ENCODE data around the gene ATP10A. TPM values are rescaled to one million over a fixed set of nuclear protein-coding genes. Genes with fewer than 3 reads are reported as not detected.

The ATP10A gene
- total RNA-seq, 4 donors from 2014 or later: 1.6 to 8.2 (median 3.7) TPM

DNA sequence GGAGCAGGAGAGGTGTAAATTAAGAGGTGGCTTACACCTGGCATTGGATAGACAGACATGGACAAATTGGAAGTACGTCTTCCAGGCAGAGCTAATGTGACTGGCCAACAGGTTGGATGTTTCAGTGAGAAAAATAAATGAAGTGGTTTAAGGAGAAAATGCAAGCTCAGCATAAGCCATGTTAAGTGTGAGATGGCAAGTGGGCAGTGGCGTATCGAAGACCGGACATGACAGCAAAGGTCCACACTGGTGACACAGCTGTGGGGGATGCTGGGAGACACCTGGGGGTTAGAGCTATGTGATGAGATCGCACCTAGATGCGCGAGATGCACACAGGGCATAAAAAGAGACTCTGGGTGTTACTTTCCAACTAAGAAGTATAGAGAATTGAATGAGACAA is 3.7 kb upstream of the ATP10A start:
- intact Hi-C loops (cut with DNase I; ENCODE audit: low total_unique reads): no loop called here

DNA sequence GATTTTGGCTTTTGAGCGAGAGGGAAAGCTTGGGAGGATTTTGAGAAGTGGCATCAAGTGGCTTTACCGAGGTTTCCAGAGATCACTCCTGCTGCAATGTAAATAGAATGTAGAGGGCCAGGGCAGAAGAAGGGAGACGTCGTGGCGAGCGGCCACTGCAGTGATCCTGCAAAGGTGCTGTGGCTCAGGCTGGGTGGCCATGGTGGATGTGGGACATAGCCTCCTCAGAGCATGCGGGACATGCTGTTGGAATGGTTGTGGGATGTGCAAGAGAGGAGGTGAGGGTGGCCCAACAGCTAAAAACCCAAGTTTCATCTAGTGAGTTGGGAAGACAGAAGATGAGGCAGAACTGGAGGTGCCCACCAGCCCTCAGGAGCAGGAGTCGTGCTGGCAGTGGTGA is 3.1 kb upstream of the ATP10A start:
- DNase-seq (ENCODE audit: low spot score in 2 of 2): peak in 1 of 2 donors; percentile 75
- H3K4me3 ChIP-seq (ENCODE audit: low read depth, poor library complexity, severe bottlenecking): no peak overlapping the region
- WGBS, 2 donors: 96 to 99% methylated on average over 8 of the region's 8 CpGs
- TF ChIP-seq, protein P1, sequence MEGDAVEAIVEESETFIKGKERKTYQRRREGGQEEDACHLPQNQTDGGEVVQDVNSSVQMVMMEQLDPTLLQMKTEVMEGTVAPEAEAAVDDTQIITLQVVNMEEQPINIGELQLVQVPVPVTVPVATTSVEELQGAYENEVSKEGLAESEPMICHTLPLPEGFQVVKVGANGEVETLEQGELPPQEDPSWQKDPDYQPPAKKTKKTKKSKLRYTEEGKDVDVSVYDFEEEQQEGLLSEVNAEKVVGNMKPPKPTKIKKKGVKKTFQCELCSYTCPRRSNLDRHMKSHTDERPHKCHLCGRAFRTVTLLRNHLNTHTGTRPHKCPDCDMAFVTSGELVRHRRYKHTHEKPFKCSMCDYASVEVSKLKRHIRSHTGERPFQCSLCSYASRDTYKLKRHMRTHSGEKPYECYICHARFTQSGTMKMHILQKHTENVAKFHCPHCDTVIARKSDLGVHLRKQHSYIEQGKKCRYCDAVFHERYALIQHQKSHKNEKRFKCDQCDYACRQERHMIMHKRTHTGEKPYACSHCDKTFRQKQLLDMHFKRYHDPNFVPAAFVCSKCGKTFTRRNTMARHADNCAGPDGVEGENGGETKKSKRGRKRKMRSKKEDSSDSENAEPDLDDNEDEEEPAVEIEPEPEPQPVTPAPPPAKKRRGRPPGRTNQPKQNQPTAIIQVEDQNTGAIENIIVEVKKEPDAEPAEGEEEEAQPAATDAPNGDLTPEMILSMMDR (IDR thresholded peaks at IDR 0.05): no peak
- no peak for TF ChIP-seq POLR2A (IDR thresholded peaks at IDR 0.05)
- intact Hi-C loops (cut with DNase I; ENCODE audit: low total_unique reads): no loop called here

More for the DNA sequence above, 3.7 kb upstream of the ATP10A start:
- peak in 1 of 2 donors; percentile 70 for DNase-seq (ENCODE audit: low spot score in 2 of 2)
- H3K4me3 ChIP-seq (ENCODE audit: low read depth, poor library complexity, severe bottlenecking): no peak overlapping the region
- WGBS, 2 donors: 95% methylated on average over 7 of the region's 7 CpGs
- TF ChIP-seq POLR2A (IDR thresholded peaks at IDR 0.05): no peak
- TF ChIP-seq, protein P1 (IDR thresholded peaks at IDR 0.05): no peak

DNA sequence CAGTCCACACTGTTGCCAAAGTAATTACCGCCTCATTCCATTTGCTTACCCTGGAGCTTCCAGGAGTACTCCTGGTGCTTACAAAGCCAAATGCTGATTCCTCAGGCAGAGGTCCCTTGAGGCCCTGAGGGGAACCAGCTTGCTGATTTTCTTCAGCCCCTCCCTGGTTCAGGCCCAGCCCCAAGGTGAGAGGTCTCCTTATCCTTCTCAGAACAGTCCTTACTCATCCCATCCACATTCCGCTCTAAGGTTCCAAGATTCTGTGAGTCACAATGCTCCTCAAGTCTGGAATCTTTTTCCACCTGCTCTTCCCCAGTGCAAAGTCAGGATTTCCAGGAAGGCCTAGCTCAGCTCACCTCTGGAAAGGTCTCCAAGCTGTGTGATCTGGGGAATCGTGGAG is 1.8 kb upstream of the ATP10A start:
- TF ChIP-seq POLR2A (IDR thresholded peaks at IDR 0.05): no peak
- TF ChIP-seq, protein P1 (IDR thresholded peaks at IDR 0.05): no peak
- no peak overlapping the region for H3K4me3 ChIP-seq (ENCODE audit: low read depth, poor library complexity, severe bottlenecking)
- WGBS, 2 donors: 95 to 96% methylated on average over 3 of the region's 3 CpGs
- no peak for DNase-seq (ENCODE audit: low spot score in 2 of 2)
- intact Hi-C loops (cut with DNase I; ENCODE audit: low total_unique reads): no loop called here

DNA sequence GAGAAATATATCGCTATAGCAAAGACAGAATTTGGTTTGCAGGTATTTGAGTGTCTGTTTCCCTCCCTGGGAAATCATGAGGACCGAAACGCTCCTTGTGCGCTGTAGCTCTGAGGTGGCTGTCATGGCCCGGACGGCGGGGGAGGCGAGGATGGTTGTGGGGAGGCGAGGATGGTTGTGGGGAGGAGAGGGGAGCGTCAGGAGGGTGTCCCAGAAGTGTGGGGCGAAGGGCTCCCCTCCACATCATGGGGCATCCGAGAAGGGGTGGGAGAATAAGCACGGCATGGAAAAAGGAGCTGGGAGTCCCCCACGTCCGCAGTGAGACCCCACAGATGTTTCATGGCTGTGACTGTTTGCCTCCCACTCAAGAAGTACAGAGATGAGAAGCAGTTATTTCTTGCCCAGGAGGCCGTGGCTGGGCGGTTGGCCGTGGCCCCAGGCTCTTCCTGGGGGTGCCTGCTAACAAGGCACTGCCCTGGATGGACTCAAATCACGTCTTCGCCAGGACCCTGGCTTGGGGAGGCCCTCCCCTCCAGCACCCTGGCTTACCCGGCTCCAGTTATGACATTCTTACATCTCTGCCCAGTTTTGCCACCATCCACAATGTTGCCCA is 947 bp upstream of the ATP10A start:
- peak in 1 of 2 donors; percentile 65 for DNase-seq (ENCODE audit: low spot score in 2 of 2)
- H3K4me3 ChIP-seq (ENCODE audit: low read depth, poor library complexity, severe bottlenecking): no peak overlapping the region
- intact Hi-C loops (cut with DNase I; ENCODE audit: low total_unique reads): no loop called here
- 77% methylated on average over 21 of the region's 21 CpGs for WGBS, 2 donors
- TF ChIP-seq, protein P1 (IDR thresholded peaks at IDR 0.05): no peak
- TF ChIP-seq POLR2A (IDR thresholded peaks at IDR 0.05): no peak

DNA sequence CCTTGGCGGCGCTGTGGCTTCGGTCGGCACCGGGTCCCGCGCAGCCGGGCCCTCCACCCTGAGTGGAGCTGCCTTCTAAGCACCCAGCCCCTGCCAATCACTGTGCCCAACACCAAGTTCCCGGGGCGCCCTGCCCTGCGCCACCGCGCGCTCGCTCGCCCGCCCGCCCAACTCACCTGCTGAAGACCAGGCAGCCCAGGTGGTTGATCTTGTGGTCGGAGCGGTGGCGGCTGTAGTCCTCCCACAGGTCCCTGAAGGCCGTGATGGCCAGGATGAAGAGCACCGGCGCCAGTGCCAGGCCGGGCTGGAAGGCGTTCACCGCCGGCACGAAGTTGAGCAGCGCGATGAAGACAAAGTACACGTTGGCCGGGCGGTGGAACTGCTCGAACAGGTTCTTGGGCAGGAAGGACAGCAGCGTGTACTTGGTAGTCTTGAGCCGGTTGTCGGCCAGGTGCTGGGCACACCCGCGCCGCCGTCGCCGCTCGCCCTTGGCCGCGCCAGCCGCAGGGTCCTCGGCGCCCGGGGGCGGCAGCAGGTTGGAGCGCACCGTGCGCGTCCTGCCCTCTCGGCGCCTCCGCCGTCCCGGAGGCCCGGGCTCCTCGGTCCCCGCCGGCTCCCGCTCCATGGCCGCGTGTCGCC is 536 bp downstream of the ATP10A start:
- H3K4me3 ChIP-seq (ENCODE audit: low read depth, poor library complexity, severe bottlenecking): peak overlapping the region; percentile 26
- intact Hi-C loops (cut with DNase I; ENCODE audit: low total_unique reads): no loop called here
- TF ChIP-seq, protein P1 (IDR thresholded peaks at IDR 0.05): no peak
- no peak for TF ChIP-seq POLR2A (IDR thresholded peaks at IDR 0.05)
- 0 to 1% methylated on average over 14 to 22 of the region's 69 CpGs for WGBS, 2 donors
- DNase-seq (ENCODE audit: low spot score in 2 of 2): peak in 1 of 2 donors; percentile 87
